Upper lobe of left lung (tissue), 4 donors: Measurements from ENCODE around the gene HAVCR1.

ENCODE experiments used
- EP300 ChIP-seq, 4 donors: sonication (generic); formaldehyde crosslinking; IDR thresholded peaks; one replicate each; pipeline ENCODE4 v1.5.1; 2017; ENCODE audit warnings: antibody characterized with exemption in 4 of 4, control low read depth in 2 of 4
- POLR2A ChIP-seq, 4 donors: fragments of 450-650 bp; IDR thresholded peaks; one replicate each; pipeline ENCODE4 v1.5.1; 2016 to 2017; ENCODE audit warnings: antibody characterized with exemption in 4 of 4, mild to moderate bottlenecking in 2 of 4
- TF ChIP-seq, protein P1 (sequence below), 6 experiments: fragments of 450-650 bp in 4 of 6; fragments of 200-600 bp in 2 of 6; sonication (generic) in 2 of 6; IDR thresholded peaks; one replicate each; pipeline ENCODE4 v1.5.1; 2016 to 2019; ENCODE audit warnings: antibody characterized with exemption in 6 of 6

DNA sequence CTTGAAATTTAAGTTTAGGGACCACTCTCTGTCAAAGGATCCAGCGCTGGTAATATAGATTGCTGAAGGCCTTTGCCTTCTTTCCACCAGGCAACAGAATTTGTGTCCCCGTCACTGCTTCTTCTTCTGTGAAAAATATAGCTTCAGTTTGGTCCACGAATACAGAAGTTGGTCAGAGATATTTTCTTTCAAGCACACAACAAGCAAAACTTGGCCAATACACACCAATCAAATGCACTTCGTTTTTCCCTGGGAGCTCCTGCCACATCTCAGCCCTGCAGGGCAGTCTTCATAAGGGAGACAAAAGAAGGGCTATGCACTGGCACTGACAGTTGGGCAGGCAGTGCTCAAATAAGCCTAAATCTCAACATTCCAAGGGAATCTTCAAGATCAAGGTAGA lies 27.0 kb upstream of the HAVCR1 start:
- TF ChIP-seq, protein P1, sequence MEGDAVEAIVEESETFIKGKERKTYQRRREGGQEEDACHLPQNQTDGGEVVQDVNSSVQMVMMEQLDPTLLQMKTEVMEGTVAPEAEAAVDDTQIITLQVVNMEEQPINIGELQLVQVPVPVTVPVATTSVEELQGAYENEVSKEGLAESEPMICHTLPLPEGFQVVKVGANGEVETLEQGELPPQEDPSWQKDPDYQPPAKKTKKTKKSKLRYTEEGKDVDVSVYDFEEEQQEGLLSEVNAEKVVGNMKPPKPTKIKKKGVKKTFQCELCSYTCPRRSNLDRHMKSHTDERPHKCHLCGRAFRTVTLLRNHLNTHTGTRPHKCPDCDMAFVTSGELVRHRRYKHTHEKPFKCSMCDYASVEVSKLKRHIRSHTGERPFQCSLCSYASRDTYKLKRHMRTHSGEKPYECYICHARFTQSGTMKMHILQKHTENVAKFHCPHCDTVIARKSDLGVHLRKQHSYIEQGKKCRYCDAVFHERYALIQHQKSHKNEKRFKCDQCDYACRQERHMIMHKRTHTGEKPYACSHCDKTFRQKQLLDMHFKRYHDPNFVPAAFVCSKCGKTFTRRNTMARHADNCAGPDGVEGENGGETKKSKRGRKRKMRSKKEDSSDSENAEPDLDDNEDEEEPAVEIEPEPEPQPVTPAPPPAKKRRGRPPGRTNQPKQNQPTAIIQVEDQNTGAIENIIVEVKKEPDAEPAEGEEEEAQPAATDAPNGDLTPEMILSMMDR (IDR thresholded peaks at IDR 0.05): no peak
- TF ChIP-seq EP300 (IDR thresholded peaks at IDR 0.05) (no peak), POLR2A (IDR thresholded peaks at IDR 0.05) (no peak)
